Measurements from ENCODE around the gene EARS2. TPM values are rescaled to one million over a fixed set of nuclear protein-coding genes. Genes with fewer than 3 reads are reported as not detected.

The EARS2 gene
- total and polyA plus RNA-seq, 2 of the 8 experiments (the other 6 are each of a cell fraction or from before 2014, with no cell fraction given) = 47.8 to 111 TPM

- no peak for TF ChIP-seq CHD7 (IDR thresholded peaks at IDR 0.05; ENCODE audit: insufficient replicate concordance, low read length)
- peak in 1 of 2 experiments; percentile 72; a peak in 1 of 3 replicates for TF ChIP-seq EP300 (IDR thresholded peaks at IDR 0.05; ENCODE audit: borderline replicate concordance in 1 of 2, low read depth in 2 of 2, low read length in 2 of 2)
- TF ChIP-seq EGR1 (IDR thresholded peaks at IDR 0.05; ENCODE audit: borderline replicate concordance, low read depth, low read length) = peak; percentile 47; the same call in 1 of the 2 replicates
- no peak for TF ChIP-seq RNF2 (IDR thresholded peaks at IDR 0.05; ENCODE audit: borderline replicate concordance, low read depth, low read length, missing control alignments, poor library complexity, severe bottlenecking)
- no peak for TF ChIP-seq POU5F1 (IDR thresholded peaks at IDR 0.05; ENCODE audit: low read depth, low read length)
- no peak for TF ChIP-seq USF2 (IDR thresholded peaks at IDR 0.05; ENCODE audit: low read length)
- TF ChIP-seq BACH1 (IDR thresholded peaks at IDR 0.05; ENCODE audit: low read length) = no peak
These were observed 39.0 kb upstream of the EARS2 start, which contains the start of gene NDUFAB1 (continued) for GRCh38 chr16:23595951-23596720.
